Measurements from ENCODE around the gene SLC16A9.

- TF ChIP-seq, protein P1, sequence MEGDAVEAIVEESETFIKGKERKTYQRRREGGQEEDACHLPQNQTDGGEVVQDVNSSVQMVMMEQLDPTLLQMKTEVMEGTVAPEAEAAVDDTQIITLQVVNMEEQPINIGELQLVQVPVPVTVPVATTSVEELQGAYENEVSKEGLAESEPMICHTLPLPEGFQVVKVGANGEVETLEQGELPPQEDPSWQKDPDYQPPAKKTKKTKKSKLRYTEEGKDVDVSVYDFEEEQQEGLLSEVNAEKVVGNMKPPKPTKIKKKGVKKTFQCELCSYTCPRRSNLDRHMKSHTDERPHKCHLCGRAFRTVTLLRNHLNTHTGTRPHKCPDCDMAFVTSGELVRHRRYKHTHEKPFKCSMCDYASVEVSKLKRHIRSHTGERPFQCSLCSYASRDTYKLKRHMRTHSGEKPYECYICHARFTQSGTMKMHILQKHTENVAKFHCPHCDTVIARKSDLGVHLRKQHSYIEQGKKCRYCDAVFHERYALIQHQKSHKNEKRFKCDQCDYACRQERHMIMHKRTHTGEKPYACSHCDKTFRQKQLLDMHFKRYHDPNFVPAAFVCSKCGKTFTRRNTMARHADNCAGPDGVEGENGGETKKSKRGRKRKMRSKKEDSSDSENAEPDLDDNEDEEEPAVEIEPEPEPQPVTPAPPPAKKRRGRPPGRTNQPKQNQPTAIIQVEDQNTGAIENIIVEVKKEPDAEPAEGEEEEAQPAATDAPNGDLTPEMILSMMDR (IDR thresholded peaks at IDR 0.05; ENCODE audit: extremely low read depth in 1 of 2, insufficient read depth in 1 of 2, low read depth in 1 of 2, low read length in 2 of 2), result no peak
- TF ChIP-seq, protein P2, sequence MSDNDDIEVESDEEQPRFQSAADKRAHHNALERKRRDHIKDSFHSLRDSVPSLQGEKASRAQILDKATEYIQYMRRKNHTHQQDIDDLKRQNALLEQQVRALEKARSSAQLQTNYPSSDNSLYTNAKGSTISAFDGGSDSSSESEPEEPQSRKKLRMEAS (IDR thresholded peaks at IDR 0.05; ENCODE audit: insufficient read depth, insufficient read length), result no peak
- no peak for TF ChIP-seq JUN (IDR thresholded peaks at IDR 0.05; ENCODE audit: borderline replicate concordance, insufficient read depth, insufficient read length, low read depth)
These were observed 78.4 kb downstream of the SLC16A9 start for GRCh38 chr10:59631237-59631636.

Measured in endothelial cell of umbilical vein (primary cell).